ENCODE measurements around the gene MTCH2. TPM values are rescaled to one million over a fixed set of nuclear protein-coding genes. Genes with fewer than 3 reads are reported as not detected.
"Not testable (repeated sequence)": the region's sequence is repeated elsewhere in the genome, so short reads cannot be mapped to it uniquely, and the experiment has no call there.

Gene MTCH2
- total RNA-seq: 65.7 TPM

DNA sequence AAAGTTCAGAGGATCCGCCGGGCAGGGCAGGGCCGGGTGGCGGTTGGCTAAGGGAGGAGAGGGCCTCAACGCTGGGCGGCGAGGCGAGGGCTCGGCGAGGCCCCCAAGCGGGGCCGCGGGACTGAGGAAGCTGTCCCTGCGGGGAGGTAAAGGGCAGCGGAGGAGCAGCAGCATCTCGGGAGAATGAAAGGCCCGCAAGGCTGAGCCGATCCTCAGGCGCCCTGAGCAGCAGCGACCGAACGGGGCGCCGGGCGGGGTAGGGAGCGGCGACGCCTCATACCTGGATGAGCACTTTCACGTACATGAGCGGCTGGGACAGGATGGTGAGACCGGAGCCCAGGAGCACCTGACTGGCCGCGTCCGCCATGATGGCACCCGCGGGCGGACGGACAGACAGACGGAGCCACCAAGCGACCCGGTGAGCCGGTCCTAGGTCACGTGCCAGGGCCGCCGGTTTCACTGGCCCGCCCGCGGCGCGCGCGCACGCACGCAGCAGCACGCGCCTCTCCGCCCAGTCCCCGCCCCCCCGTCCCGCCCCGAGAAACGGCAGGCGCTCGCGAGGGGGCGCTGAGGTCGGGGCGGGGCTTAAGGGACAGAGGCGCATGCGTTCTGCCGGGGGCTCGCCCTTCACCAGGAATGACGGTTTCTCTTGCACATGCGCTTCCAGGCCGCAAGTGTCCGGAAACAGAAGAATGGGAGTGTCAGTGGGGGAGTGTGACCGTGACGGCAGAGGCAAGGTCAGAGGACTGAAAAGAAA, at the start of gene MTCH2:
TSS of gene MTCH2 (minus strand) at position 461 of the 757 bp plus-strand sequence. CDS start at position 367, 94 bp downstream.
- peak; percentile 97 for DNase-seq (ENCODE audit: low spot score)

DNA sequence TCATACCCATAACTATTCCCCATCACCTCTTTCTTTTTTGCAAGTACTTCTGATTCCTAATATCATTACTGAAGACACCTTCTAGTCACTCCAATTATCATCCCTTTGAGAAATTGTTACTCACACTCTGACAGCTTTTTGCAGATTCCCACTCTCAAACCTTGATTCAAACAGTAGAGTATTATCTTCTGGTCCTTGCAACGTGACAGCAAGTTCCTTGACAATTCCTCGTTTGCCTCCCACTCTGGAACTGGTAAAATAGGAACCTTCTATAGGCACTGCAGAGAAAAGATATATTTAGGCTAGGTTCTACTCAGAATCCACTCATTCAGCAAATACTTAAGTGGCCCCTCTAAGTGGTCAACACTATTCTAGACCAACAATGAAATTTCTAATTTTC, 49.6 kb upstream of the MTCH2 start:
- DNase-seq (ENCODE audit: low spot score): no peak

DNA sequence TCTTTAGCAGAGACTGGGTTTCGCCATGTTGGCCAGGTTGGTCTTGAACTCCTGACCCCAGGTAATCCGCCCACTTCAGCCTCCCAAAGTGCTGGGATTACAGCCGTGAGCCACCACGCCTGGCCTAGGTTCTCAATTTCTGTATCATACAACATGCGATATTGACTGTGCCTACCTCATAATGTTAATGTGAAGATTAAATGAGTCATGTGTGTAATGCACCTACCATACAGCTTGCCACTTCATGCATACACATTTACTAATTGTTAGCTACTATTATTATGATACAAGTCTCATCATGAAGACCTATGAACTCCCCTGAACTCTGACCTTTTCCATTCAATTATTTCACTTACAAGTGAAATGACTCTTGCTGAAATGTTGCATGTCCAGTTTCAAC, 47.1 kb upstream of the MTCH2 start:
- no peak for DNase-seq (ENCODE audit: low spot score)

DNA sequence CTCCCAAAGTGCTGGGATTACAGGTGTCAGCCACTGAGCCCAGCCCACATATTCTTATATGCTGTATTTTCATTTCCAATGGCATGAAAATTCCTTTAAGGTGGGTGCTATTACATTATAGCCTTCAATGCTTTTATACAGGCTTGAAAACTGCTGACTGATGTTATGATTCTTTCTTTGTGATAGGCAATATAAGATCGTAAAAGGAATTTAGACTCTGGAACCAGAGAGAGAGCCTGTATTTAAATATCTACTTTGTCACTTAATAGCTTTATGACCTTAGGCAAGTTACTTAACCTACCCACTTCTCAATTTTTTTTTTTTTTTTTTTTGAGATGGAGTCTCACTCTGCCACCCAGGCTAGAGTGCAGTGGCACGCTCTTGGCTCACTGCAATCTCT, 46.6 kb upstream of the MTCH2 start:
- no peak for DNase-seq (ENCODE audit: low spot score)

GRCh38 chr11:47688111-47688510, 45.8 kb upstream of the MTCH2 start:
- no peak for DNase-seq (ENCODE audit: low spot score)

- not testable (repeated sequence) for DNase-seq (ENCODE audit: low spot score)
Measured at GRCh38 chr11:47686704-47687103, 44.3 kb upstream of the MTCH2 start.

DNA sequence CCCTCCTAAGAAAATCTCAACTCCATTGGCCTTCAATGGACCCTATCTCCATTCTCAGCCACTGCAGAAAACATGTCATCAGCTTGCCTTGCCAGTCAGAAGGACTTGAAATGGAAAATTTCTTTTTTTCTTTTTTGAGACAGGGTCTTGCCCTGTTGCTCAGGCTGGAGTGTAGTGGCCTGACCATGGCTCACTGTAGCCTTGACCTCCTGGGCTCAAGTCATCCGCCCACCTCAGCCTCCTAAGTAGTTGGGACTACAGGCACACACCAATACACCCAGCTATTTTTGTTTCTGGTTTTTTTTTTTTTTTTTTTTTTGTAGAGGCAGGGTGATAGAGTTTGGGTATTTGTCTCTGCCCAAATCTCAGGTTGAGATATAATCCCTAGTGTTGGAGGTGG, 43.8 kb upstream of the MTCH2 start:
- DNase-seq (ENCODE audit: low spot score): no peak

GRCh38 chr11:47675851-47676250, 33.5 kb upstream of the MTCH2 start:
- DNase-seq (ENCODE audit: low spot score): no peak

DNA sequence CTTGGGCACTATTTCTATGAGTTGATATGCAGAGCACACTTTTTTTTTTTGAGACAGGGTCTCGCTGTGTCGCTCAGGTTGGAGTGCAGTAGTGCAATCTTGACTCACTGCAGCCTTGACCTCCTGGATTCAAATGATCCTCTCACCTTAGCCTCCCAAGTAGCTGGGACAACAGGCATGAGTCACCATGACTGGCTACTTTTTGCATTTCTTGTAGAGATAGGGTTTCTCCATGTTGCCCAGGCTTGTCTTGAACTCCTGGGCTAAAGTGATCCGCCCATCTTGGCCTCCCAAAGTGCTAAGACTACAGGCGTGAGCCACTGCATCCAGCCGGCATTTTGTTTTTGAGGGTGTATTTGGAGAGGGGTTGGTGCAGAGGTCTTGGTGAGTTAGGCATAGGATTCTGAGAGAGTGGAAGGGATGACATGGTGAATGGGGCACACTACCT, 29.9 kb upstream of the MTCH2 start:
- DNase-seq (ENCODE audit: low spot score): no peak

DNA sequence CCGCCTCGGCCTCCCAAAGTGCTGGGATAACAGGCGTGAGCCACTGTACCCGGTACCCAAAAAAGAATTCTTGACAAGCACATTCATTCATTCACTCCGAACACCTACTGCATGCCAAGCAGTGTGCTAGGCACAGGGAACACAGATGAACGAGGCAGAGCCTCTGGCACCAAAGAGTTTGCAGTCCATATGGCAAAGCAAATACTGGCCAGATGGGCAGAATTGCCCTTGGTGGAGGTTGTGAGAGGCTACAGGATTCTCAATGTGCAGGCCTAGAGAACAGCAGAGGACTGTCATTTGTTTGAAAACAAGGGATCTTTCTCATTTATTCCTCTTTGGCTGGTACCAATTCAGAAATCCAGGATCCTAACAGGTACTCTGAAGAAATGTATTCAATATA, 27.5 kb upstream of the MTCH2 start:
- no peak for DNase-seq (ENCODE audit: low spot score)

DNA sequence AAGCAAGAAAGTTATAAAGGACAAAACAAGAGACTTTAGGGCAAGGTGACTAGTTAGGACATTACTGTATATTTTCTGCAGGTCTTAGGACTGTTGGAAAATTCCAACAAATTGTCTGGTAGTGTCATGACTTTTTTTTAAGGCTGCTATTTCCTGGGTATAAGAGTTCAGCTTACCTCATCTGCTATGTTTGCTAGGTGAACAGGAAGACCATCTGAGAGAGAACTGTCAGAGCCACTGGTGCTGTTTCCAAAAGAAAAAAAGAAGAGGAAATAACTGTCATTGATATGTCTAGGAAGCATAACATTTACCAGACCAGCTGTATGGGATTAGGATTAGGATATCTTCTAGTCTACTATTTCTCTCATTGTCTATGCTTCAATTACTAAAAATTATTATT, 26.3 kb upstream of the MTCH2 start:
- DNase-seq (ENCODE audit: low spot score): no peak

GRCh38 chr11:47667555-47667954, 25.2 kb upstream of the MTCH2 start:
- no peak for DNase-seq (ENCODE audit: low spot score)

DNA sequence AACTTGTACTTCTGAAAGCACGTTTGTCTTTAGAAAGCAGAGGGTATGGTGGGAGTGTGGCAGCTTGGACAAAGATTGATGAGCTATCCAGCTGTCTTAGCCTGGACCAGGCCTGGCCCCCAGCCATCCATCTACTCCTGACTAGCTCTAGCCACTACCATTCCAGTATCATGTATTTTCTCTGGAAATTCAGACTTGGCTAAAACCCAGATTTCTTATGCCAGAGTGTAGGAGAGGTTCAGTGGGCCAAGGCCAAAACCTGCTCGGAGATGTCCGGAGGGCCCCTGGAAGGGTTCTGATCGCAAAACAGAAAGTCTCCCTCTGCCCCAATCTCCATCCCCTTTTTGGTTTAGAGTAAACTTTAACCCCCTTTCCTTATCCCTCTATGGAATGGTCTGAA, 24.8 kb upstream of the MTCH2 start:
- DNase-seq (ENCODE audit: low spot score): no peak

DNA sequence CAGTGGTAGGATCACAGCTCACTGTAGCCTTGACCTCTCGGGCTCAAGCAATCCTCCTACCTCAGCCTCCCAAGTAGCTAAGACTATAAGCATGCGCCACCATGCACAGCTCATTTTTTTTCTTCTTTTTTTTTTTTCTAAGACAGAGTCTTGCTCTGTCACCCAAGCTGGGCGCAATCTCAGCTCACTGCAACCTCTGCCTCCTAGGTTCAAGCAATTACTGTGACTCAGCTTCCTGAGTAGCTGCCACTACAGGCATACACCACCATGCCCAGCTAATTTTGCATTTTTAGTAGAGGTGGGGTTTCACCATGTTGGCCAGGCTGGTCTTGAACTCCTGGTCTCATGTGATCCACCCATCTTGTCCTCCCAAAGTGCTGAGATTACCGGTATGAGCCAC, 22.6 kb upstream of the MTCH2 start:
- not testable (repeated sequence) for DNase-seq (ENCODE audit: low spot score)

- DNase-seq (ENCODE audit: low spot score): no peak
Measured at GRCh38 chr11:47661245-47661644, 18.9 kb upstream of the MTCH2 start.

DNA sequence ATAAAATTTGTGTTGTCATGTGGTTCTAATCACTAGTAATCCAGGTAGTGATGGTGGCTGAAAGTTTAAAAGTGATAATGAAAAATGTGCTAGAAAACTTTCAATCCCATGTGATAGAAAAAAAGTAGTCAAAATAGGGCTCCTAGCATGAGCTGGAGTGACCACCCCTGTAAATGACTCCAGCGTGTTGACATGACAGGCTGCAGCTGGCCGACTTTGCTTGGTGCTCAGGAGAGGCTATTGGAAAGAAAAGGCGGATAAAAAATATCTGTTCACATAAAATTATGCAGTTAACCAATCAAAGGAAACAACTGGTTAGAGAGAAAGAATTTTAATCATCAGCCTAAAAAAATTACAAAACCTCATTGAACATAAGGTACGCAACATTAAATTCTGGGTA, 16.9 kb upstream of the MTCH2 start:
- DNase-seq (ENCODE audit: low spot score): no peak

DNA sequence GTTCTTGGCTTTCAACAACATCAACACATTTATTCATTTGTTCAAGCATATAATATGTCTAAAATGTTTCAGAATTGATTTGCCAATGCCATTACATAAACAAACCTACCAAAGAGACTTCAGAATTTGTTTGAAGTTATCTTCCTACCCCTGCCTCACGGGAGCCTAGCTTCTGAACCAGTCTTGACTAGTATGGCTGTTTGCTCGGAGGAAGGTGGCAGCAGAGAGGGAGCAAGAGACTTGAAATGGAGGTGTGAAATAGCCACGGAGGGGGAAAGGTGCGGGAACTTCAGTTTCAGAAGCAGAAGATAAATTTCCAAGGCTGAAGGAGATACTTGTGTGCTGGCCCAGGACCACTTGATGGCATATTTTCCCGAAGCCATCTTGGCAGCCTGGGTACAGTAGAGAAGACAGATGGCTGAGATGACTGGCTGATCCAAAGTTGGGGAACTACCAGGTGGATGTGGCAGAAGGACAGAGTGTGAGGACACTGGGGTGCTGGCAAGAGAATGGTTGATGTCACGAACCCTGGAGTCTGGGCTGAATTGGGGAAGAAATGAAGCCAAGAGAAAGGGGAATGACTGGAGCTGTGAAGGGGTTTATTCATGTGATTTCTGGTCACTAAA, 14.0 kb upstream of the MTCH2 start:
- no peak for DNase-seq (ENCODE audit: low spot score)

GRCh38 chr11:47651818-47652469, 9.6 kb upstream of the MTCH2 start:
- DNase-seq (ENCODE audit: low spot score): no peak

DNA sequence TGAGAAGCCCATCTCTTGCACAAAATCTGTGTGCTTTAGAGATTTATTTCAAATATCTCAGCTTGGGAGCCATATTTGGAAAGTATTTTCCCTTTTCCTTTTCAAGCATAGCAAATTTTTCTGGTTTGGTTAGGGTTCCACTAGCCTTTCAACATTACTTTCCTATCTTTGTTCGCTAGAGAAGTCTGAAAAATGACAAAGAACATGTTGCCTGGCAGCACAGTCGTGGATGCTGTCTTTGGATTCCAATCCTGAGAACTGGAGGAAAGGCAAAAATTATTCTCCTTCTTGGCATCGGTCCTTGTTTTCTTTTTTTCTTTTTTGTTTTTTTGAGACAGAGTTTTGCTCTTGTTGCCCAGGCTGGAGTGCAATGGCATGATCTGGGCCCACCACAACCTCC, 6.9 kb upstream of the MTCH2 start:
- DNase-seq (ENCODE audit: low spot score): no peak

DNA sequence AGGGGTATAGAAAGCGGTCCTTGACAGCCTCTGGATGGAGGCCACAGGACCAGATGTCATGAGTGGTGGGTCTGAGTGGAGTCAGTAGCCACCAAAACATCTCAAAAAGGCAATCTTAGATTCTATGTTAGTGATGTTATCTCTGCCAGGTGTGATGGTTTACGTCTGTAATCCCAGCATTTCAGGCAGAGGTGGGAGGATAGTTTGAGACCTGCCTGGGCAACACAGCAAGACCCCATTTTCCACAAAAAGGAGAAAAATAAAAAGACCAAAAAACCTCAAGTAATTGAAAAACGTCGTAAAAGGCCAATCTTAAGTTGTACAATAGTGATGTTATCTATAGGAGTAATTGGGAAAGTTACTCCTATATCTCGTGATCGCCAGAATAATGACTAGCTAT, 3.7 kb upstream of the MTCH2 start:
- no peak for DNase-seq (ENCODE audit: low spot score)

- DNase-seq (ENCODE audit: low spot score): no peak
Measured at GRCh38 chr11:47645500-47645899, 3.1 kb upstream of the MTCH2 start.

DNA sequence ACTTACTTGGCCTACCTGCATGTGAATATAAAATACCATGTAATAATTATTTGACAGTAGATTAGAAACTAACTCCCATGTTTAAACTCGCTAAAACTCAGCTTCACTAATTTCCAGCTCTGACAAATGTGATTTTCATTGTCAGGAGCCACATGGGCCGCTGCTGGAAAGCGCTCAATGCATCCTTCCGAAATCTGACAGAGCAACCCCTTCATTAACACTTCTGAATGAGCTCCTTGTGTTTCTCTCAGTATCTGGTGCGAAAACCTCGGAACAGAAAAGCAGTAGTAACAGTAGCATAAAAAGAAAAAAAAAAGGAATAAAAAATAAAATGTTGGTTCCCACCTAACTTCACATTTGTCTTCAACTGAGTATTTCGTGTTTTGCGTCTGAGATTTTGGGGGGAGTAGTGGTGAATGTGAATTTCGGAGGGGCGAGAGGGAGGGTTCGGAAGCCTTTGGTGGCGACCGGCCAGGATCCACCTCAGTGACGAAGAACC, 710 bp downstream of the MTCH2 start:
- DNase-seq (ENCODE audit: low spot score): no peak

DNA sequence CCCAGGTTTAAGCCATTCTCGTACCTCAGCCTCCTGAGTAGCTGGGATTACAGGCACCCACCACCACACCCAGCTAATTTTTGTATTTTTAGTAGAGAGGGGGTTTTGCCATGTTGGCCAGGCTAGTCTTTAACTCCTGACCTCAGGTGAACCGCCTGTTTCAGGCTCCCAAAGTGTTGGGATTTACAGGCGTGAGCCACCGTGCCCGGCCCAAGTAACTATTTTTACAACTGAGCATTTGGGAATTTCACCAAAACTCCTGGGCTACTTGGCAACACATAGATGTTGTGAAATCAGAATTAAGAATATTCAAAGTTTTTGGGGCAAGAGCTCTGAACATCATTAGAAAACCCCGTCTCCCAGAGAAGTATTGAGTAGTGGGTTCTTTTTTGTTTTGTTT, 1.9 kb downstream of the MTCH2 start:
- not testable (repeated sequence) for DNase-seq (ENCODE audit: low spot score)
